Measurements from ENCODE around the gene GIT2. TPM values are rescaled to one million over a fixed set of nuclear protein-coding genes. Genes with fewer than 3 reads are reported as not detected.

GIT2 gene
- total and polyA plus RNA-seq, 2 of the 13 experiments (the other 11 are each of a cell fraction or from before 2014, with no cell fraction given): 18.4 to 19.8 TPM

DNA sequence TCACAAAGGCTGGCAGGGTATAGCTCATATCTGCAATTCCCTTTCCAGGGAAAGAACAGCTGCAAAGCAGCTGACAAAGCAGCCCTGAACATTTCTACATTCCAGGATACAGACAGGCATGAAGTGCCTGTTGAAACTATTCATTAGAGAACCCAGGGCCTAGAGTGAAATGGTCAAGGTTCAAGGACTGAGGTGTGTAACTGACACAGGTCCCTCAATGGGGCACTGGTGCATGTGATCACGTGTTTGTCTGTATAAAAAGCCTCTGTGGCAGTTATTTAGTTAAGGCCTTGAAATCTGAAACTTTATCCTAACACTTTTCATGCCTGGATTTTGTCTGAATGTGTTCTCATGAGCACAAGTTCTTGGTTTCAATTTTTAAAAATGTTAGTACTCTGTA, 47.1 kb downstream of the GIT2 start (continued):
- TF ChIP-seq MATR3 (CRISPR knock-in tag; IDR thresholded peaks at IDR 0.05): no peak
- TF ChIP-seq TARDBP (CRISPR knock-in tag; IDR thresholded peaks at IDR 0.05): peak; percentile 68; the same call in 1 of the 2 replicates
- TF ChIP-seq ARNTL (CRISPR knock-in tag; IDR thresholded peaks at IDR 0.05): peak; percentile 83
- TF ChIP-seq, protein P1, sequence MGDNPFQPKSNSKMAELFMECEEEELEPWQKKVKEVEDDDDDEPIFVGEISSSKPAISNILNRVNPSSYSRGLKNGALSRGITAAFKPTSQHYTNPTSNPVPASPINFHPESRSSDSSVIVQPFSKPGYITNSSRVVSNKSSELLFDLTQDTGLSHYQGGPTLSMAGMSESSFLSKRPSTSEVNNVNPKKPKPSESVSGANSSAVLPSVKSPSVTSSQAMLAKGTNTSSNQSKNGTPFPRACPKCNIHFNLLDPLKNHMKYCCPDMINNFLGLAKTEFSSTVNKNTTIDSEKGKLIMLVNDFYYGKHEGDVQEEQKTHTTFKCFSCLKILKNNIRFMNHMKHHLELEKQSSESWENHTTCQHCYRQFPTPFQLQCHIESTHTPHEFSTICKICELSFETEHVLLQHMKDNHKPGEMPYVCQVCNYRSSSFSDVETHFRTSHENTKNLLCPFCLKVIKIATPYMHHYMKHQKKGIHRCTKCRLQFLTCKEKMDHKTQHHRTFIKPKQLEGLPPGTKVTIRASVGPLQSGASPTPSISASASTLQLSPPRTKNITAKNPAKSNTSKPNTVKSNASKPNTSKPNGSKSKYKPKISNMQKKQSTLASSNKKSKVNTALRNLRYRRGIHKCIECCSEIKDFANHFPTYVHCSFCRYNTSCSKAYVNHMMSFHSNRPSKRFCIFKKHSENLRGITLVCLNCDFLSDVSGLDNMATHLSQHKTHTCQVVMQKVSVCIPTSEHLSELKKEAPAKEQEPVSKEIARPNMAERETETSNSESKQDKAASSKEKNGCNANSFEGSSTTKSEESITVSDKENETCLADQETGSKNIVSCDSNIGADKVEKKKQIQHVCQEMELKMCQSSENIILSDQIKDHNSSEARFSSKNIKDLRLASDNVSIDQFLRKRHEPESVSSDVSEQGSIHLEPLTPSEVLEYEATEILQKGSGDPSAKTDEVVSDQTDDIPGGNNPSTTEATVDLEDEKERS (CRISPR knock-in tag; IDR thresholded peaks at IDR 0.05): peak; percentile 56; the same call in 1 of the 2 replicates
- TF ChIP-seq RAD21 (CRISPR knock-in tag; IDR thresholded peaks at IDR 0.05): 0 out of 2 replicates have a peak, but pooled peaks have one; percentile 12
- TF ChIP-seq TGIF2 (CRISPR knock-in tag; IDR thresholded peaks at IDR 0.05): peak; percentile 55; the same call in 1 of the 2 replicates
- TF ChIP-seq MXI1 (IDR thresholded peaks at IDR 0.05; ENCODE audit: borderline replicate concordance, low read depth, low read length): peak; percentile 81; the same call in 1 of the 3 replicates
- 0 out of 2 replicates have a peak, but pooled peaks have one; percentile 19 for TF ChIP-seq ZNF629 (CRISPR knock-in tag; conservative IDR thresholded peaks at IDR 0.05)
- TF ChIP-seq KLF6 (CRISPR knock-in tag; IDR thresholded peaks at IDR 0.05): 0 out of 2 replicates have a peak, but pooled peaks have one; percentile 65
- TF ChIP-seq MAZ (IDR thresholded peaks at IDR 0.05; ENCODE audit: borderline replicate concordance, low read depth, low read length): no peak
- TF ChIP-seq MAZ (CRISPR knock-in tag; IDR thresholded peaks at IDR 0.05; ENCODE audit: low read depth): no peak
- TF ChIP-seq ZBTB1 (CRISPR knock-in tag; IDR thresholded peaks at IDR 0.05; ENCODE audit: borderline replicate concordance): no peak
- no peak for TF ChIP-seq ZNF839 (CRISPR knock-in tag; IDR thresholded peaks at IDR 0.05; ENCODE audit: borderline replicate concordance)
- no peak for TF ChIP-seq HNRNPH1 (optimal IDR thresholded peaks at IDR 0.05; ENCODE audit: low read depth, low read length)
- TF ChIP-seq KLF16 (CRISPR knock-in tag; IDR thresholded peaks at IDR 0.05): peak in 1 of 2 experiments; percentile 86; a peak in 1 of 4 replicates
- TF ChIP-seq, protein P2, sequence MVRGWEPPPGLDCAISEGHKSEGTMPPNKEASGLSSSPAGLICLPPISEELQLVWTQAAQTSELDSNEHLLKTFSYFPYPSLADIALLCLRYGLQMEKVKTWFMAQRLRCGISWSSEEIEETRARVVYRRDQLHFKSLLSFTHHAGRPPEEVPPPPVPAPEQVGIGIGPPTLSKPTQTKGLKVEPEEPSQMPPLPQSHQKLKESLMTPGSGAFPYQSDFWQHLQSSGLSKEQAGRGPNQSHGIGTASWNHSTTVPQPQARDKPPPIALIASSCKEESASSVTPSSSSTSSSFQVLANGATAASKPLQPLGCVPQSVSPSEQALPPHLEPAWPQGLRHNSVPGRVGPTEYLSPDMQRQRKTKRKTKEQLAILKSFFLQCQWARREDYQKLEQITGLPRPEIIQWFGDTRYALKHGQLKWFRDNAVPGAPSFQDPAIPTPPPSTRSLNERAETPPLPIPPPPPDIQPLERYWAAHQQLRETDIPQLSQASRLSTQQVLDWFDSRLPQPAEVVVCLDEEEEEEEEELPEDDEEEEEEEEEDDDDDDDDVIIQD (CRISPR knock-in tag; IDR thresholded peaks at IDR 0.05; ENCODE audit: low read depth): peak; percentile 83
- TF ChIP-seq ZNF615 (CRISPR knock-in tag; IDR thresholded peaks at IDR 0.05; ENCODE audit: borderline replicate concordance): no peak
- TF ChIP-seq FOXO1 (CRISPR knock-in tag; IDR thresholded peaks at IDR 0.05): peak; percentile 53; the same call in 1 of the 2 replicates
- TF ChIP-seq, protein P3, sequence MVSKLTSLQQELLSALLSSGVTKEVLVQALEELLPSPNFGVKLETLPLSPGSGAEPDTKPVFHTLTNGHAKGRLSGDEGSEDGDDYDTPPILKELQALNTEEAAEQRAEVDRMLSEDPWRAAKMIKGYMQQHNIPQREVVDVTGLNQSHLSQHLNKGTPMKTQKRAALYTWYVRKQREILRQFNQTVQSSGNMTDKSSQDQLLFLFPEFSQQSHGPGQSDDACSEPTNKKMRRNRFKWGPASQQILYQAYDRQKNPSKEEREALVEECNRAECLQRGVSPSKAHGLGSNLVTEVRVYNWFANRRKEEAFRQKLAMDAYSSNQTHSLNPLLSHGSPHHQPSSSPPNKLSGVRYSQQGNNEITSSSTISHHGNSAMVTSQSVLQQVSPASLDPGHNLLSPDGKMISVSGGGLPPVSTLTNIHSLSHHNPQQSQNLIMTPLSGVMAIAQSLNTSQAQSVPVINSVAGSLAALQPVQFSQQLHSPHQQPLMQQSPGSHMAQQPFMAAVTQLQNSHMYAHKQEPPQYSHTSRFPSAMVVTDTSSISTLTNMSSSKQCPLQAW (CRISPR knock-in tag; IDR thresholded peaks at IDR 0.05): peak; percentile 73
- peak; percentile 92 for TF ChIP-seq GATAD2A (CRISPR knock-in tag; IDR thresholded peaks at IDR 0.05)
- TF ChIP-seq, protein P4, sequence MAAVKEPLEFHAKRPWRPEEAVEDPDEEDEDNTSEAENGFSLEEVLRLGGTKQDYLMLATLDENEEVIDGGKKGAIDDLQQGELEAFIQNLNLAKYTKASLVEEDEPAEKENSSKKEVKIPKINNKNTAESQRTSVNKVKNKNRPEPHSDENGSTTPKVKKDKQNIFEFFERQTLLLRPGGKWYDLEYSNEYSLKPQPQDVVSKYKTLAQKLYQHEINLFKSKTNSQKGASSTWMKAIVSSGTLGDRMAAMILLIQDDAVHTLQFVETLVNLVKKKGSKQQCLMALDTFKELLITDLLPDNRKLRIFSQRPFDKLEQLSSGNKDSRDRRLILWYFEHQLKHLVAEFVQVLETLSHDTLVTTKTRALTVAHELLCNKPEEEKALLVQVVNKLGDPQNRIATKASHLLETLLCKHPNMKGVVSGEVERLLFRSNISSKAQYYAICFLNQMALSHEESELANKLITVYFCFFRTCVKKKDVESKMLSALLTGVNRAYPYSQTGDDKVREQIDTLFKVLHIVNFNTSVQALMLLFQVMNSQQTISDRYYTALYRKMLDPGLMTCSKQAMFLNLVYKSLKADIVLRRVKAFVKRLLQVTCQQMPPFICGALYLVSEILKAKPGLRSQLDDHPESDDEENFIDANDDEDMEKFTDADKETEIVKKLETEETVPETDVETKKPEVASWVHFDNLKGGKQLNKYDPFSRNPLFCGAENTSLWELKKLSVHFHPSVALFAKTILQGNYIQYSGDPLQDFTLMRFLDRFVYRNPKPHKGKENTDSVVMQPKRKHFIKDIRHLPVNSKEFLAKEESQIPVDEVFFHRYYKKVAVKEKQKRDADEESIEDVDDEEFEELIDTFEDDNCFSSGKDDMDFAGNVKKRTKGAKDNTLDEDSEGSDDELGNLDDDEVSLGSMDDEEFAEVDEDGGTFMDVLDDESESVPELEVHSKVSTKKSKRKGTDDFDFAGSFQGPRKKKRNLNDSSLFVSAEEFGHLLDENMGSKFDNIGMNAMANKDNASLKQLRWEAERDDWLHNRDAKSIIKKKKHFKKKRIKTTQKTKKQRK (IDR thresholded peaks at IDR 0.05; ENCODE audit: low read length): no peak
- peak; percentile 59; the same call in 1 of the 2 replicates for TF ChIP-seq RXRA (CRISPR knock-in tag; IDR thresholded peaks at IDR 0.05)

All from HepG2 (cell line).